GM19395 (cell line): ENCODE measurements around the gene GM2A.

Experiments used
- ATAC-seq: cut with Tn5 transposase; IDR thresholded peaks from one replicate; pipeline ENCODE4 v1.9.1; 2021; ENCODE audit warnings: mild to moderate bottlenecking, moderate library complexity; ENCODE audit not compliant: unreplicated experiment

GM2A gene

GRCh38 chr5:151252762-151253604 lies at the start of gene GM2A:
TSS of gene GM2A (plus strand) at chr5:151253185. CDS start at chr5:151253217, 32 bp downstream.
- ATAC-seq: peak; percentile 75

GRCh38 chr5:151204051-151204450 lies 48.9 kb upstream of the GM2A start:
- no peak for ATAC-seq

DNA sequence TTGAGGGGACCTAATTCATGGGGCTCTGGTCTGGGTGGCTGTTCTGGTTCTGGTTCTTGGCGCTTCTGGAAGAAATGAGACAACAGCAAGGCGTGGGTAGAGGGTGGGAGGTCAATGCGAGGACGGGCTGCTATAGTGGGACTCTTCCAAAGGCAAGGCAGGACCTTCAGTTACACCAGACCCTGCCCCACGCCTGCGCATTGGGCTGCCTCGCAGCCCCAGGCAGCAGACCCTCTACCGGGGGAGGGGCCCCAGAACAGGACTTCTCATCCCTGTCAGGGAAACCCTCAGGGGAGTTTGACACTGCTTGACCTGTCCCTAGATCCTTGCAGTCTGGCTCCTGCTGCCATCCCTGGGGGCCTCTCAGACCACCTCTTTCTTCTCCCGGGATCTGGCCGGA lies 47.6 kb upstream of the GM2A start:
- ATAC-seq: no peak

DNA sequence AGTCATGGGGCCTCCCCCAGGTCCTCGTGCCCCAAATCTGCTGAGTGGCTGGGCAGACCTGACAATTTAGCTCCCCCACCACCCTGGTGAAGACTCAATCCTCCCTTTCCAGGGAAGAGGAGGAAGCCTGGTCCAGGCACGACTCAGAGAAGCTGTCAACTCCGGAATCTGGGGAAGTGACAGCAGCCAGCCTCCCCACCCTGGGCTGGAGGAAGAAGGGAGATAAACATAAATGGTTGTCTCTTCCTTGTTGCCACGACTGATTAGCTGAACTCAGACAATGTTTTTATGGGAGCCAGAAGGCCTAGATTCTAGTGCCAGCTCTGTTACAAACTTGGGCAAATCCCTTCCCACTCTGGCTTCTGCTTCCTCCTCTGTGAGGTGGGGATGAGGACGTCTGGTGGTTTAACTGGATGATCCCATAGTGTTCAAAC lies 44.5 kb upstream of the GM2A start:
- ATAC-seq: no peak

DNA sequence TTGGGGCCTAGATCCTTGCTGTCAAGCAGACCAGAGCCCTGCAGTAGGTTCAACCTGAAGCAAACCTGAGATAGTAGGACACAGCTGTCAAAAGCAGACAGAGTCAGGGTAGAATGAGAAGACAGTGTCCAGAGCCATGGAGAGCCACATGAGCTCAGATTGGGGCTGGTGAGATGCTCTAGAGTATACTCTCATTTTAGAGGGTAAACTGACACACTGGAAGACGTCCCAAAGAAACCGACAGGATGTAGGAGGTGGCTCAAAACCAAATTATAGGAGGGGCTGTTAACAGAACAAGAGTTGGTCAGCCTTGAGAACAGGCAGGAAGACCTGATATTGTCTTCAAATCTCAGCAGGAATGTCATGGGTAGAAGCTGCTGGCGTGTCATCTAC lies 40.6 kb upstream of the GM2A start:
- no peak for ATAC-seq

DNA sequence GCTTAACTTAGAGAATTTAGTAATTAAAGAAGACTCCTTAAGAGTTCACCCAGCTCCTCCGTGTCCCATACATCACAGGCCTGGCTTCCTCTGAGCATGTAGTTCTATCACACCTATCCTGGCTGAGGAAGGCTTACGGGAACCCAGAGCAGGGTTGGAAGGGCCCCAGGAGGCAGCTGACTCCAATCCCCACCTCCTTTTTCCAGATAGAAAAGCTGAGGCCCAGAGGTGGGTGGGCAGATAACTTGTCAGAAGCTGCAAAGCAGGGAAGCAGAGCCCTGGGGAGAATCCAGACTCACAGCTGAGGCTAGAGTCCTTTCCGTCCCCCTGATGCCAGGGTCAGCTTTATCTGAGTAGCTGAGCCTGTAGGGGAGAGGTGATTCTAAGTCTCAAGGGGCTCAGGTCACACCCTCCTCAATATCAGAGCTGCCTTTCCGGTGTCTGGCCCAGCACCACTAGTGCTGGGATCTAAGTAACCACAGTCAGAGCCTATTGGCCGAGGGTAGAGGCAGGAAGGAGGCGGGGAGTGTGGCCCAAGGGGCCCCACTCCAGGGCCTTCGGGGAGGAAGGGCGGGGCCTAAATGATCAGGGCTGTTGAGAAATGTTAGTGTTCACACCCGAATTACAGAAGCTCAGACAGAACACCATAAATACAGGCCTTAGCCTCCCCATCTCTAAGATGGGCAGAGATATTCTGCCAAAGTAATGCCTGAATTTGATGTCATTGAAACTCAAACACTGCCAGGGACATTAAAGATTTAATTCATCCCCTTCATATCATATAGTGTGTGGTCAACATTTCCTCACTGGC lies 39.0 kb upstream of the GM2A start:
- ATAC-seq: peak; percentile 81

DNA sequence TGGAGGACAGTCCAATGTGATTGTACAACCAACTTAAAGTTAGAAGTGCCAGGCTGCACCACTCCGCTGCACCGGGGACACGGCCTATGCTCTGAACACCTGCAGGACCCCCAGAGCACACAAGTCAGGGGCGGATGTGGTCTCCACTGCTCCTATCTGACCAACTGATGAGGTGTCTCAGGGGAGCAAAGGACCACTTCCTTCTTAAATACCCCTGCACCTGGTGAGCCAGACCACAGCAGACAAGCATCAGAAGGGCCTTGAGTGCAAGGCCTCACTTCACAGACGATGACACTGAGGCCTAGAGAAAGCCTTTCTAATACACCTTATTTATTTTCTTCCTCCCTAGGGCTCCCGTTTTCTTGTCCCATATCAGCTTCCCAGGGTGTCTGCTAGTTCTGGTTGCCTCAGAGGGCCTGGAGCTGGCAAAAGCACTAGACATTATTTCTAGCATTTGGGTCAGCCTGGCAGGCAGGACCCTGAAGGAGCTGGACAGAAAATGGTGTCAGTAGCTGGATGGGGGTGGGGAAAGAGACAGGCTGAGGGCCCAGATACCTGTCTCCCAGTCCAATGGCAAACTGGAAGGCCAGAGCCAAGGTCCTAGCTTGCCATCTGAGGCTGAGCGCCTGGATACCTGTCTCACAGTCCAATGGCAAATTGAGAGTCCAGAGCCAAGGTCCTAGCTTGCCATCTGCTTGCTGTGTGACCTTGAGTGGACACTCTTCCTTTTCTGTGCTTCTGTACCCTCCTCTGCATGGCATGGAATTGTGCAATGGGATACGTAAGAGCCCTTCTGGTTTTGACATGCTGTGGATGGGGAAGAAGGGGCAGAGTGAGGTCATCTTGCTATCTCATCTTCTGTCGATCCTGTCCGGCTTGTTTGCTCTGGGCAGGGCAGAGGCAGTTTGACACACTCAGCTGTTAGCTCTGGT lies 38.1 kb upstream of the GM2A start:
- ATAC-seq: peak; percentile 65

DNA sequence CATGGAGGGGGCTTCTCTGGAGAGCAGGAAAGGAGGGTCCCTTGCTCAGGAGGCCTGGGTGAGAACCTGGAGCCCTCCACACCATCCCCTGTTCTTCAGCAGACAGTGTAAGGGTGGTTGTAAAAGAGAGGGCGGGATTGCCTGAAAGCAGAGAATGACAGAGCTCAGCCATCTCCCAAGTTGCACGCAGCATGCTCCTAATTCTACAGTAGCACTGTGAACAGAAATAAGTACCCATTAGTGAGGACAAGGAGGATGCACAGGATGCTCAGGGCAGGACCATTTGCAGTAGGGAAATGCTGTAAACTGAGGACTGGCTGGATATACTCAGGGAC lies 37.5 kb upstream of the GM2A start:
- no peak for ATAC-seq

DNA sequence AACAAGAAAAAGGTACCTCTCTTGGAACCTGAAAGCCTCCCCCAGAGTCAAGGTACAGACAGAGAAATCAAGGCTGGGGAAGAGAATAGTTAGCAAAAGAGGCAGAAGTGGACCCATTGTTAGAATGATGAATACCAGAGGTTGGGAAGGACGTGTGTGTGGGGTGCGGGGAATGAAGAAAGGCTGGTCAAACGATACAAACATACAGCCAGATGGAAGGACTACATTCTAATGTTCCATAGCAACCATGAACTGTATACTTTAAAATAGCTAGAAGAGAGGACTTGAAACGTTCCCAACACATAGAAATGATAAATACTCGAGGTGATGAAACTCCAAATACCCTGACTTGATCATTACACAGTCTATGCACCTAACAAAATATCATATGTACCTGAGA lies 36.2 kb upstream of the GM2A start:
- no peak for ATAC-seq

DNA sequence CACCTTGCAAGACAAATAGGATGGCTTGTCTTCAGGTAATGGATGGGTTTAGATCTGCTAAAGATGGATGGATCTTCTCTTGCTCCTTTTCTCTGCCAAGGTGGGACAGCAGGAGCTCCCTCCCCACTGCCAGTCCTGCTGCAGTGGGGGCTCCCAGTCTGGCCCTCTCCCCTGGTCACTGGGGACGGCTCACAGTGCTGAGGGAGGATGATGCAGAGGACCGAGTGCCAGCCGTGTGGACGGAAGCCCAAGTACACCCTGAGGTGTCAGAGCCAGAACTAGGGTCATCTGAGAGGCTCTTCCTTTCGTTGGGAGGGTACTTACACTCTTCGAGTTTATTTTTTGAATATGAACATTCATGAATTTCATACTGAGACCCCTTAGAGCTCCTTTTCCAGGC lies 34.8 kb upstream of the GM2A start:
- ATAC-seq: no peak

DNA sequence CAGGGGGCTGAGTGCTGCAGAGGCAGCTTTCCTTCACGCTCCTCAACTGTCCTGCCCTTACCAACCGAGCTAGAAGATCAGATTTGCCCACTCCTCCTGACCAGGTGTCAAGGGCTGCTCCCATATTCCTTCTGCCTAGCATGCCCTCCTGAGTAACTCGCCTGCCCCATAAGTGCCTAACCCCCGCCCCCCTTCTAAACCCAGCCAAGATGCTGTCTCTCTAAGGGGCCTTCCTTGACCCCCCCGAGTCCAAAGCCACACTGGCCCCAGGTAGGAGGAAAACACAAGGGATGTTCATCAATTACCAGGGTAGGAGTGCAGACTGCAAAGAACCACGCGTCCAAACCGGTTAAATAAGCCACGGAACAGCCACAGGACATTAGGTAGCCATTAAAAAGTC lies 33.8 kb upstream of the GM2A start:
- no peak for ATAC-seq

- ATAC-seq: no peak
Observed at GRCh38 chr5:151219789-151220188, 33.2 kb upstream of the GM2A start.

DNA sequence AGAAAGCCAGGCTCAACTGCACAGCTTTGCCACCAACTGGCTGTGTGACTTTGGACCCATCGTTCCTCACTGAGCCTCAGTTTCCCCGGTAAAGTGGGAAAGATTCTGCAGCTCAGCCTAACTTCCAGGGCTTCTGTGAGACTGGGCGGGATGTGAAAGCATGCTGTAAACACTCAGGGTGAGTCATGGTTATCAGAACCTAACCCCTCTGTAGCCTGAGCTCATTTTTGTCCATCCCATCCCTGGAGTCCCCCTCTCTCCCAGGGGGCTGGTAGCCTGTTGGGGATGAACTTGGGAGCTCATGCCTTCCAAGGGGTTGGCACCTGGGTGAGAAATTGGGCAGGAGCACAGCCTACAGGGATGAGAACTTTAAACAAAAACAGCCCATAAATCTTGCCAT lies 31.4 kb upstream of the GM2A start:
- no peak for ATAC-seq

DNA sequence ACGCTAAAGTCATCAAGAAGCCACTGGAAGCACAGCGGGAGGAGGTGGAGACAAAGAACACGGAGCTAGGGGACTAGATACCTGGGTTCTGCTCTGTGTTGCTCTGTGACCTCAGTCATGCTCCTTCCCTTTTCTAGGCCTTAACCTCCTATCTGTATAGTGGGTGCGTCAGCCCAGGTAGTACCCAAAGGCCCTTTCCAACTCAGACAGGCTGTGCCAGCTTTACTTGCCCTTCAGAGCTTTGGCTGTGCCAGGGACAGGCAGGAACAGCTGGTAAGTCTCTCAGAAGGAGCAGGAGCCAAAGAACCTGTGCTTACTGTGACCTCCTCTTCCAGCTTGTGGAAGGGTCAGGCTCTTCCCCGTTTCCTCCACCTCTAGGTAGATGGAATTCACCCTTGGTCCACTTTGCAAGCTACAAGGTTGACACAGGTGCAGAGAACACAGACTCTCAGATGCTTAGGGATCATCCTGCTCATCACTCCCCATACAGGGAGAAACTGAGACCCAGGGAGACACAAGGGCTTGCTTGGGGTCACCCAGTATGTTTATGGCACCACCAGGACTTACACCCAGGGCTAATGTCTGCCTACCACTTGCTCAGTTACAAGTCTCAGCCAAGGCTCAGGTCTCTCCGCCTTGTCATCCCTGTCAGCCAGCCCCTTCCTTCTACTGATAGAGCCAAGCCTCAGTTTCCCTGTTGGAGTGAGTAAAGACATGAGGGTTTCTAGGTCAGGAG lies 30.8 kb upstream of the GM2A start:
- no peak for ATAC-seq

DNA sequence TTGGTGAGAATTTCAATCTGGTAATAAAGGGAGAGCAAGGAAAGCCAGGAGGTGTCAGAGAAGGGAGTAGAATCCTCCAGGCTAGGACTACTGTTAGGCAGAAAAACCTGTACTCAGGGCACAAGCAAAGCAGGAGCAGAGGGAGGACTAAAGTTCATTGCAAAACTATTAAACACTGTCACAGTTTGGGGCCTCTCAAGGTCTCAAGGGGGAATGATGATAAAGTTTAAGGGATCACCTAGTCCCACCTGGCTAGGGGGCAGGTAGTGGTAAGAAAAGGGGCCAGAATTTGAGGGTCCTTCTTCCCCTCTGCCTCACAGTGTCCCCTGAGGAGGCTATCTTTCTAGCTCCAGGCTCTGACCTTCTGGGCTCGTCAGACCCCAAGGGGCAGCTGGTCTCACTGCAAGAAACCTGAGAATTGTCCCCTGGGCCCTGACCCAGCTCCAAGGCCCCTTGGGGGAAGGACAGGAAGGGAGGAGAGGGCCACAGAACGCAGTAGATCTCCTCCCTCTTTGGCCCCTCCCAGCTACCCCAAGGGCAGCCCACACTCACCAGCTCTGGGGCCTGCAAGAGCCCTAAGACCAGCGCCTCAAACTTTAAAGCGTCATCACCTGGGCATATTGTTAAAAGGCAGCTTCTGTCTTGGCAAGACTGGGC lies 30.1 kb upstream of the GM2A start:
- ATAC-seq: peak; percentile 72

GRCh38 chr5:151223447-151224264 lies 29.3 kb upstream of the GM2A start, which contains the start of gene CCDC69:
TSS of gene CCDC69 (minus strand) at chr5:151224092. CDS start at chr5:151223970, 122 bp downstream.
- ATAC-seq: peak; percentile 78

- ATAC-seq: peak; percentile 47
Observed at GRCh38 chr5:151224372-151224771, 28.6 kb upstream of the GM2A start.

DNA sequence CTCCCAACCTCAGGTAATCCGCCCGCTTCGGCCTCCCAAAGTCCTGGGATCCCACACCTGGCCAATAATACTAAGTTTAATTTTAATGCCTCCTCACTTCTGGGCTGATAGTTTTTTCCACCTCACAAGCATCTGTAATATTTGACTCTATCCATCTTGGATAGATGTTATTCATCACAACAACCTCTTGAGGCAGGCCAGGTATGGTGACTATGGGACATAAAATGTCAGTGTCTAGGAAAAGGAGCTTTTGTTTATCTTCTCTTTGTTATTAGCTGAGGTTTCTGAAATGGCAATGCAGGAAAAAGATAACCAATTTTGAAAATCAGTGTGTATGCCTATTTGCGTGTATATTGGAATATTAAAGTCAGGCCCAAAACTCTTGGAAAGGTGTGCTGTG lies 27.9 kb upstream of the GM2A start:
- no peak for ATAC-seq

DNA sequence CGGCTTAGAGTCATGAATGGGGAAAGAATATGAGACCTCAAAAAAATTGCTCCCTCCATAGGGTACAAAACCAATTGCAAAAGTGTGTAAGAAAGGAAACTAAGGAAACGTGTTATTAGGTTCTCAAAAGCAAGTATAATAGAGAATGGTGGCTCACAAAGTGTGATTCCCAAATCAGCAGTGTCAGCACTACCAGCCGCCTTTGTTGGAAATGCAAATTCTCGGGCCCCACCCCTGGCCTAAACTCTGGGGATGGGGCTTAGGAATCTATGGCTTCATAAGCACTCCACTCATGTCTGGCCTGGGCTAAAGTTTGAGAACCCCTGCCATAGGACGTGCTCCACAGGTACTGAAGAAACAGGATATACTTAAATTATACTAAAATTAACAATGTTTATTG lies 27.5 kb upstream of the GM2A start:
- no peak for ATAC-seq
